SK-N-MC (cell line): ENCODE data around the gene DDX46.

ENCODE experiments used
- FOXP2 ChIP-seq: optimal IDR thresholded peaks from 2 replicates; pipeline ENCODE3; 2011; ENCODE audit warnings: mild to moderate bottlenecking, moderate library complexity; ENCODE audit not compliant: insufficient read depth; ENCODE audit errors: extremely low read length, control extremely low read depth
- POLR2AphosphoS5 ChIP-seq: IDR thresholded peaks from 2 replicates; pipeline ENCODE4 v1.6.1; 2012; ENCODE audit warnings: mild to moderate bottlenecking, low read depth, low read length, borderline replicate concordance

GRCh38 chr5:134818776-134819175, 60.2 kb downstream of the DDX46 start:
- no peak for TF ChIP-seq POLR2AphosphoS5
- TF ChIP-seq FOXP2, result no peak
